ENCODE measurements around the gene MIS18BP1. TPM values are rescaled to one million over a fixed set of nuclear protein-coding genes. Genes with fewer than 3 reads are reported as not detected.

Gene MIS18BP1
- total RNA-seq, 1 donor from 2014 or later = 47.1 TPM

- no peak for ATAC-seq (ENCODE audit: low read depth)
- no peak overlapping the region for H3K27ac Mint-ChIP-seq
- TF ChIP-seq CTCF (IDR thresholded peaks at IDR 0.05) = no peak
Measured at GRCh38 chr14:45247427-45247826, 5.6 kb downstream of the MIS18BP1 start.

GRCh38 chr14:45246691-45247090, 6.3 kb downstream of the MIS18BP1 start:
- CTCF ChIA-PET = no interaction called here
- Mint-ChIP-seq H3K27me3 (no peaks in the 10 kb centered on the region), H3K36me3 (ENCODE audit: low read depth) (peaks cover 13% of the 10 kb centered on the region), H3K4me3 (no peak overlapping the region), H3K27ac (no peak overlapping the region), H3K9me3 (no peaks in the 10 kb centered on the region), H3K4me1 (peaks cover 33% of the 10 kb centered on the region)
- intact Hi-C loops (cut with micrococcal nuclease) = no loop called here
- TF ChIP-seq CTCF (IDR thresholded peaks at IDR 0.05) = no peak
- POLR2A ChIA-PET = interaction anchor here (1.0 kb wide), 1 partner anchor 110 kb away, joined by 4 read pairs; the partner anchor contains the start of gene FANCM
- no peak for DNase-seq
- no peak for ATAC-seq (ENCODE audit: low read depth)

More at GRCh38 chr14:45247427-45247826, 5.6 kb downstream of the MIS18BP1 start:
- ChIA-PET CTCF (no interaction called here), POLR2A (no interaction called here)
- no peaks in the 10 kb centered on the region for H3K27me3 Mint-ChIP-seq
- H3K4me3 Mint-ChIP-seq = no peak overlapping the region
- intact Hi-C loops (cut with micrococcal nuclease) = no loop called here
- no peaks in the 10 kb centered on the region for H3K9me3 Mint-ChIP-seq
- peaks cover 5% of the 10 kb centered on the region for H3K36me3 Mint-ChIP-seq (ENCODE audit: low read depth)
- peaks cover 34% of the 10 kb centered on the region for H3K4me1 Mint-ChIP-seq
- no peak for DNase-seq

- ChIA-PET POLR2A (interaction anchor here (1.0 kb wide), 1 partner anchor 110 kb away, joined by 4 read pairs; the partner anchor contains the start of gene FANCM), CTCF (no interaction called here)
- TF ChIP-seq CTCF (IDR thresholded peaks at IDR 0.05) = no peak
- Mint-ChIP-seq H3K27me3 (no peaks in the 10 kb centered on the region), H3K9me3 (no peaks in the 10 kb centered on the region), H3K27ac (no peak overlapping the region), H3K4me1 (peaks cover 27% of the 10 kb centered on the region), H3K4me3 (no peak overlapping the region), H3K36me3 (ENCODE audit: low read depth) (peaks cover 17% of the 10 kb centered on the region)
- intact Hi-C loops (cut with micrococcal nuclease) = no loop called here
- ATAC-seq (ENCODE audit: low read depth) (no peak), DNase-seq (no peak)
Measured at GRCh38 chr14:45246151-45246550, 6.9 kb downstream of the MIS18BP1 start.

DNA sequence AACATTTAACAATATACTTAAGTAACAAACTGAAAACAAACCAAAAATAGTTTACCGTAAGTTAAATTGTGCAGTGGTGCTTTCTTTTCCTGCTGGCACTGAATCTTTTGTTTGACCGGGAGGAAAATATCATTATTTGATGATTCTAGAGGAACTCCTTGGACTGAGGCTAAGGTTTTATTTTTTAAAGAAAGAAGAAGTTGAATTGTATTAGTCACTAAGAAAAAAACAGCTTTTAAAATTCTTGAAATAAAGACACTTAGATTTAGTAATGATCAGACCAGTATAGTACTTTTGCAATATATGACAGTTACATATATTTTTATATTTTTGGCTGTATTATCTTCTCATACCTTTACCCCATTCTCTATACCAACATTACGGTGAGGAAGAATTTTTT, 10.3 kb downstream of the MIS18BP1 start:
- Mint-ChIP-seq H3K36me3 (ENCODE audit: low read depth) (peaks cover 23% of the 10 kb centered on the region), H3K27ac (peak overlapping the region; percentile 21), H3K4me3 (no peak overlapping the region), H3K9me3 (no peaks in the 10 kb centered on the region), H3K4me1 (peaks cover 5% of the 10 kb centered on the region), H3K27me3 (no peaks in the 10 kb centered on the region)
- no peak for ATAC-seq (ENCODE audit: low read depth)
- no peak for DNase-seq
- no peak for TF ChIP-seq CTCF (IDR thresholded peaks at IDR 0.05)
- intact Hi-C loops (cut with micrococcal nuclease) = no loop called here
- ChIA-PET CTCF (no interaction called here), POLR2A (no interaction called here)

- no peaks in the 10 kb centered on the region for H3K9me3 Mint-ChIP-seq
- ATAC-seq (ENCODE audit: low read depth) (no peak), DNase-seq (no peak)
- no peaks in the 10 kb centered on the region for H3K27me3 Mint-ChIP-seq
- intact Hi-C loops (cut with micrococcal nuclease) = no loop called here
- CTCF ChIA-PET = no interaction called here
- H3K27ac Mint-ChIP-seq = no peak overlapping the region
- H3K4me3 Mint-ChIP-seq = no peak overlapping the region
- peaks cover 42% of the 10 kb centered on the region for H3K36me3 Mint-ChIP-seq (ENCODE audit: low read depth)
- H3K4me1 Mint-ChIP-seq = peaks cover 5% of the 10 kb centered on the region
- TF ChIP-seq CTCF (IDR thresholded peaks at IDR 0.05) = no peak
- POLR2A ChIA-PET = interaction anchor here (1.0 kb wide), 1 partner anchor 14 kb away, joined by 3 read pairs; the partner anchor contains the start of gene MIS18BP1
Measured at GRCh38 chr14:45238988-45239387, 14.0 kb downstream of the MIS18BP1 start.
